GM12878 (cell line): ENCODE measurements around the gene GJD3. TPM values are rescaled to one million over a fixed set of nuclear protein-coding genes. Genes with fewer than 3 reads are reported as not detected.

Source experiments
- ATF7 ChIP-seq: fragments of 450-650 bp; IDR thresholded peaks from 2 replicates; pipeline ENCODE4 v1.6.1; 2016; ENCODE audit warnings: low read depth, mild to moderate bottlenecking
- BHLHE40 ChIP-seq, 2 experiments: fragments of 450-650 bp in 1 of 2; IDR thresholded peaks; 2 replicates each; pipeline ENCODE4 v1.6.1; 2011 to 2017; ENCODE audit warnings: low read depth in 2 of 2, borderline replicate concordance in 1 of 2, improper control_type of control experiment in 1 of 2, low read length in 1 of 2, mild to moderate bottlenecking in 1 of 2
- CTCF ChIP-seq, 3 experiments: IDR thresholded peaks in 2 of 3; conservative IDR thresholded peaks in 1 of 3; 2 replicates each; pipeline ENCODE4 v1.5.1; 2011; ENCODE audit warnings: low read depth in 3 of 3, low read length in 3 of 3, mild to moderate bottlenecking in 3 of 3, control low read depth in 2 of 3, moderate library complexity in 2 of 3, inconsistent platforms in 1 of 3, mixed read lengths in 1 of 3; ENCODE audit not compliant: control insufficient read depth in 2 of 3, insufficient read depth in 1 of 3; ENCODE audit errors: extremely low read depth in 1 of 3
- IRF4 ChIP-seq: IDR thresholded peaks from 2 replicates; pipeline ENCODE4 v1.6.1; 2011; ENCODE audit warnings: low read depth, low read length
- MEF2B ChIP-seq: fragments of 450-650 bp; IDR thresholded peaks from 2 replicates; pipeline ENCODE4 v1.6.1; 2018; ENCODE audit warnings: mild to moderate bottlenecking, moderate library complexity; ENCODE audit not compliant: partially characterized antibody, poor library complexity, severe bottlenecking
- NBN ChIP-seq: fragments of 450-650 bp; IDR thresholded peaks from 2 replicates; pipeline ENCODE4 v1.6.1; 2016
- PKNOX1 ChIP-seq: fragments of 450-650 bp; IDR thresholded peaks from 2 replicates; pipeline ENCODE4 v1.6.1; 2016; ENCODE audit warnings: mild to moderate bottlenecking
- SKIL ChIP-seq: fragments of 450-650 bp; IDR thresholded peaks from 2 replicates; pipeline ENCODE4 v1.6.1; 2017; ENCODE audit warnings: mild to moderate bottlenecking, low read depth, inconsistent platforms; ENCODE audit not compliant: poor library complexity, severe bottlenecking
- SMAD1 ChIP-seq: fragments of 450-650 bp; IDR thresholded peaks from 2 replicates; pipeline ENCODE4 v1.6.1; 2018; ENCODE audit warnings: mild to moderate bottlenecking, low read depth; ENCODE audit not compliant: partially characterized antibody
- polyA plus RNA-seq, 11 experiments: library from polyadenylated mRNA; depleted of rRNA in 4 of 11; unstranded in 6 of 11; stranded (reverse) in 5 of 11; fragments of >200 nt; fragmentation: Nextera tagmentation in 4 of 11; fragmentation: Illumina TruSeq in 1 of 11; extraction: Ambion mirVana in 4 of 11; extraction: Trizol in 1 of 11; gene quantifications; 1 replicate in 1 of 11; 2 replicates in 10 of 11; pipeline versions ENCODE4 v1.2.1 to v1.2.3, GENCODE V29; 2011 to 2016; ENCODE audit warnings: inconsistent platforms in 2 of 11, missing spikeins in 2 of 11, low read depth in 1 of 11
- total RNA-seq, 4 experiments: library from RNA; depleted of rRNA in 3 of 4; stranded (reverse); fragments of >200 nt in 3 of 4; fragmentation: Illumina TruSeq in 1 of 4; extraction: Trizol in 1 of 4; gene quantifications; 2 replicates each; pipeline versions ENCODE4 v1.2.1 to v1.2.3, GENCODE V29; 2013 to 2021

Gene GJD3
- total and polyA plus RNA-seq, 10 of the 15 experiments (the other 5 are each of a cell fraction or from before 2014, with no cell fraction given) = 1.6 TPM; not detected in 9

DNA sequence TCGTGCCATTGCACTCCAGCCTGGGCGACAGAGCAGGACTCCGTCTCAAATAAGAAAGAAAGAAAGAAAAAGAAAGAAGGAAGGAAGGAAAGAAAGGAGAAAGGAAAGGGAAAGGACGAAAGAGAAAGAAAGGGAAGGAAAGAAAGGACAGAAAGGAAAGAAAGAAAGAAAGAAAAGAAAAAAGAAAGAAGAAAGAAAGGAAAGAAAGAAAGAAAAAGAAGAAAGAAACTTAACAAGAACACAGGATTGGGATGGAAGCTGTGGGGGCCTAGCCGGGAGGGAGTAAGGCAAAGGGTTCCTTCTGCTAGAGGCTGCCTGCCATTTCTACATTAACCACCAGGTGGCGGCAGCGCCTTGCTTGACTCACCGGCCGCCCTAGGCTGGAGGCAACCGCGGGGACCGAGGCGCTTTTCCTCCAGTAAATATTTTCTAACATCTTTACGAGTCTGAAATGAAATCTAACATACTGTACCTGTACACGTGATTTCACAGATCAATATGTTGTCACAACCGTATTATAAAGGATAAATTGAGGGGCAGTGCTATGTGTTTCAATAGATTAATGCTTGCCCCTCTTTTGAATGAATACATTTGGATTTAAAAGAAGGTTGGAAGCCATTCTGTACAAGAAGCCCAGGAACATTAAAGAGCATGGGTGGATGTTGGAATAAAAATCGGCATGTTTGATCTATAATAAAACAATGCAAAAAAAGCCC is 6.1 kb downstream of the GJD3 start (continued):
- peak; percentile 91 to 96 (median 93); a peak in 5 of 6 replicates for TF ChIP-seq CTCF (IDR thresholded peaks at IDR 0.05 in 2 of 3, conservative IDR thresholded peaks at IDR 0.05 in 1 of 3; ENCODE audit: control insufficient read depth in 2 of 3, extremely low read depth in 1 of 3, insufficient read depth in 1 of 3, low read depth in 3 of 3, low read length in 3 of 3)
- TF ChIP-seq SMAD1 = no peak
- TF ChIP-seq NBN = peak; percentile 85
- no peak; the same call in 1 of the 2 replicates for TF ChIP-seq ATF7
- no peak for TF ChIP-seq MEF2B
- no peak for TF ChIP-seq IRF4
- TF ChIP-seq PKNOX1 = no peak
- peak; percentile 51 for TF ChIP-seq SKIL
- TF ChIP-seq BHLHE40 (IDR thresholded peaks at IDR 0.05; ENCODE audit: borderline replicate concordance in 1 of 2, low read depth in 2 of 2, low read length in 1 of 2) = 0 out of 4 replicates have a peak, but pooled peaks of 1 of the 2 experiments have one; percentile 29
